Effector CD8-positive, alpha-beta T cell (primary cell): ENCODE data around the gene MPV17L2.

Experiments used
- DNase-seq: peaks from one replicate; lab custom pipeline; 2025; lab: John Stamatoyannopoulos, UW

MPV17L2 gene

DNA sequence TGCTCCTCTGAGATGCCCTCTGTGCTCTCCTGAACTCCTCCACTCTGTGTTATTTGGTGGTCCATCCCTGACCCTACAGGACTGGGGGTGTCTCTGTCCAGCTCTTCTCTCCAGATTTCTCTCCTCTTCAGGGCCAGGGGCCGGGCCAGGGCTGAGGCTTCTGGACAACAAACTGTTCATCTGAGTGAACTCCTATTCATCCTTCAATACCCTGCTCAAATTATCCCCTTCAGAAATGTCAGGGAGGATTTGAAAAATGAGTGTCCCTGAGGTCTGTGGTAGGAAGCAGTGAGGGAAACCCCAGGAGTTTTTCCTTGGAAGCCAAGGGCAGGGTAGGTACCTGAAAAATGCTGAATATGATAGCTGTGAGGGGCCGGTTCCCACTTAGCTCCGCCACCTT, 25.6 kb downstream of the MPV17L2 start:
- DNase-seq: no peak

DNA sequence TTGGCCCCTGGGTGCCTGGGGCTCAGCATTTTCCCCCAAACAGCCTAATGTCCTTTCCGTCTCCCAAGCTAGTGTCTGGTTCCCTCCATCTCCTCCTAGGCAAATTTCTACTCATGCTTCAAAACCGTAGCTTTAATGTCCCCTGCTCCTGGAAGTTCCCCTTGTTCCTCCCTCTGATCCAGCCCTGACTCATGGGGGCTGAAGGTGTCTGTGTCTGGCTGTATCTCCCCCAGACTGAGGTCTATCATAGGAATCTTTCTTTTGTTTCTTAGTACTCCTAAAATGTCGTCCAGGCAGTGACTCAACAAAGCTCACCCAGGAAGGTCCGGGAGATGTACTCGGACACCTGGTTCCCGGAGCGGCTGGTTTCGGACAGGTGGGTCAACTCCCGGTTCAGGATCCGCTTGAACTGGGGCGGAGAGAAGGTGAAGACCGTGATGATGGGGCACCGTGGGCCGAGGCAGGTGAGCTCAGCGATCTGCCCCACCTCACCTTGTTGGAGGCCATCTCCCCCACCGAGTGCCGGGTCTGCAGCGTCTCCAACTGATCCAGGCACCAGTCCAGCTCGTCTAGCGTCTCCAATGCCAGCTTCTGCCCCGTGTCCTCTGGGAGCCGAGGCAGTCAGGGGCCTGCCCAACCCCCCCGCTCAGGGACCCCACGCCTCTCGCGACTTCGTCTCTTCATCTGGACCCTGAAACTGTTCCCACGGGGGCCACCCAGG, 27.1 kb downstream of the MPV17L2 start:
- no peak for DNase-seq

DNA sequence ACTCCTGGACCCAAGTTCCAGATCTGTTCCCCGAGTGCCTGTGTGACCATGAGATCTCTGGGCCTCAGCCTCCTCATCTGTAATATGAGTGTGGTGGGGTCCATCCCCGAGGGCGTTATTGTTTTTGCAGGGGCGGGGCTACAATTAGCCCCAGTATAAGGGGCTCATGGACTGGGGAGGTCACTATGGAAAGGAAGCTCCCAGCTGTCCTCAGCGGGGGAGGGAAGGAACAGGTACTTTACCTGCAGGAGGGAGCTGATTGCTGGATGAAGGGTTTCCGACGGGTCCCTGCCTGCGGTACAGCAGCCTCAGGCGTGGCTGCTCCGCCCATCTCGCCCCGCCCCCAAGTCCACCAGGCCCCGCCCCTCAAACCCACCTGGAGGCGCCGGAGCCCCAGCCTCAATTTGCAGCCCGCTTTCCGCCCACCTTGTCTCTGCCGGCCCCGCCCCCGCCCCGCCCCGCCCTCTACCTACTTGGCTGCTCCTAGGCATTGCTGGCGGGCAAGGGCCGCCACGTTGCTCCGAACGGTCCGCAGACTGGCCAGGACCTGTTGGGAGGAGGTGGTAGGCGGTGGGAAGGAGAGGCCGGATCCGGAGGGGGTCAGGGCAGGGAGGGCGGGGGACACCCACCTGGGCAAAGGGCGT, 27.7 kb downstream of the MPV17L2 start:
- no peak for DNase-seq

DNA sequence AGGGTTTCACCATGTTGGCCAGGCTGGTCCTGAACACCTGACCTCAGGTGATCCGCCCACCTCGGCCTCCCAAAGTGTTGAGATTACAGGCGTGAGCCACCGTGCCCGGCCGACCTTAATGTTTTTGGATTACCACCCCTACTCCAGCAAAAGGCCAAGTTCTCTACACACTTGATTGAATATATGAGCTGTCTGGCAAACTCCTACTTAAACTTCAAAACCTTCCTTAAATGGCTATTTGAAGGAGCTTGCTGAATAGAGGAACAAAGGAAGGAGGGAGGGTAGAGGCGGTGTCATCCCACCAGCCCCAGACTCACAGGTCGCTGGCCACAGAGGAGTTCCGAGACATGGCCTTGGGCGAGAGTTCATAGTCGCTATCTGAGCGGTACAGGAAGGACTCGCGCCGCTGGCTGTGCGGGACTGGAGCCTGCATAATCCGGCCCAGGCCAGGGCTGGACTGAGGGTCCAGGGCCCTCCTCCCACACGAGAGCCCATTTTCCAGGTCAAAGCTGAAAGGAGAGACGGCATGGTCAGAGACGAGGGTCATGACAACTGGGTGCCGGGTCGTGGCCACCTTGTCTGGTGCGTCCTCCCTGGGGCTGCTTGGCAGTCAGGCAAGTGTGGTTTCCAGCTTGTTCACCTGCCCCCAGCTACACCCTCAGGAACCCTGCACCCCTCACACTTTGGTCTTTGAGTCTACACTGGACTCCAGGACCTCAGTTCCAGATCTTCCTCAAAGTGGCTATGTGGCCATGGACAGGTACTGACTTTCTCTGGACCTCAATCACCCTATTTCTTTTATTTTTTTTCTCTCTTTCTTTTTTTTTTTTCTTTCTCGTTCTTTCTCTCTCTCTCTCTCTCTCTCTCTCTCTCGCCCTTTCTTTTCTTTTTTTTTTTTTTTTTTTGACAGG, 29.1 kb downstream of the MPV17L2 start:
- no peak for DNase-seq

DNA sequence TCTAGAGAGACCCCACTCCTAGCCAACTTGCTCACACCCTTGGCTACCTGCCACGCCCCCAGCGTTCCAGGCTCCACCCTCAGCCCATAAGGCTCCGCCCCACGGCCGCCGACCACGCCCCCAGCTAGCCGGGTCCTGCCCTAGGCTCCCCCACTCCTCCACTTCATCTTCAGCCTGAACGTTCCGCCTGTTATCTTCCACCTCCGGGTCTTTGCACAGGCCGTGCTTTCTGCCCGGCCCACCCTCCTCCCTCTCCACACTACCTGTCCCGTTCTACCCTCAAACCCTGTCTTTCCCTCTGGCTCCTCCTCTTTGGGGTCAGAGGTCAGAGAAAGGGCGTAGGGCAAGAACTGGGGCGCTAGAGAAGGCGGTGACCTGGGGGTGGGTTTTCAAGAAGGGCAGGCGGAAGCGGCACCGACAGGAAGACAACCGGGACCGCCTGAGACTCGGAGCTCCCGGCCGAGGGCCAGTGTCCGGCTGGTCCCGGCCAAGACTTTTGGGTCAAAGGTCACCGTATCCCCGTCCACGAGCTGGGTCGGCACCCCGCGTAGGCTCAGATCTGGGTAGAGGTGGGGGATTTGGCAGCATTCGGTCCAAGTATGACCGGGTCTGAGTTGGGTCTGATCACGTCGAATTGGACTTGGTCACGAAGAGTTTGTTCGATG, 31.0 kb downstream of the MPV17L2 start:
- DNase-seq: no peak

DNA sequence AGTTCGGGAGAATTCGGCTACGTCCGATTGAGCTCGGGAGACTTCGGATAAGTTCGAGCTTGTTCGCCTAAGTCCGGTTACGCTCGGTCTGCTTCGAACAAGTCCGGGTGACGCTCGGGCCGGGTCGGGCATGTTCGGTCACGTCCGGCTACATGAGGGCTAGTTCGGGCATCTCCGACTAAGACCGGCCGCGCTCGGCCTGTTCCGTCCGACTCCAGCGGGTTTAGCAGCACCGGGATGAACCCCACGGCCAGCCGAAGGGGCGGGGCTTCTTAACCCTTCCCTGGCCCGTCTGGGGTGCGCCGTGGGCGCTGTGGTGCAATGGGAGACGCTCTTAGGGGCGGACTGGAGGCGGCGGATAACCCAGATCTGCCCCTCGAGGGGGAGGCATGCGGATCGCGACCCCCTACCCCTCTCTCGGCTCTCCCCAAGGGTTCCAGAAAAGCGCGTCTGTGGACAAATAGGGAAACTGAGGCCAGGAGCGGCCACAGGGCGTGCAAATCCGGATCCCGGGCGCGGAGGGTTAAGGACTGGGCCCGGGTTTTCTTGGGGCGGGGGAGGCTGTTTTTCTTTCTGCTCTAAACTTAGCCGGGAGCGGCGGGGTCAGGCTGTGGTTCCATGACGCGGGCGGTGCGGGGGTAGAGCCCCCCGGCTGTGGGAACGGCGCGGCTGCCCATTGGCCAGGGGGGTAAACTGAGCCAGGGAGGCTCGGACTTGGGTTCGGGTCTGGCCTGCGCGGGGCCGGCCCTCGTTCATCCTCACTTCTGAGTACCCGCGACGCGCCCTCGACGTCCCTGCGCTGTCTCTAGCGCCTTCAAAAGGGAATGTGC, 31.7 kb downstream of the MPV17L2 start:
- DNase-seq: peak; percentile 71

DNA sequence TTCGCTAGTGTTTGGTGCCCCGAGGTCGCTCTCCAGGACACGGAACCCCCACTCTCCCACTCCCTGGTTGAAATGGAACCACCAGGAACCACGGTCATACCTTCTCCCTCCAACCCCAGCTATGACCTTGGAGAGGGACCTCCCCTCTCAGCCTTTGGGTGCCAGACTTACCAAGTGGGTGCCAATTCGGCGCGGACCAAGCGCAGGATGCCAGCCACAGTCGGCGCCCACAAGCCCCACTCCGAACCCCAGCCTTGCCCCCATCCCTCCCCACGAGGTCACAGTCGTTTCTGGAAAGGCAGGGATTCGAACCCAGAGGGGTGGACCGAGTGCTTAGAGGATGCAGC, 32.3 kb downstream of the MPV17L2 start:
- no peak for DNase-seq

DNA sequence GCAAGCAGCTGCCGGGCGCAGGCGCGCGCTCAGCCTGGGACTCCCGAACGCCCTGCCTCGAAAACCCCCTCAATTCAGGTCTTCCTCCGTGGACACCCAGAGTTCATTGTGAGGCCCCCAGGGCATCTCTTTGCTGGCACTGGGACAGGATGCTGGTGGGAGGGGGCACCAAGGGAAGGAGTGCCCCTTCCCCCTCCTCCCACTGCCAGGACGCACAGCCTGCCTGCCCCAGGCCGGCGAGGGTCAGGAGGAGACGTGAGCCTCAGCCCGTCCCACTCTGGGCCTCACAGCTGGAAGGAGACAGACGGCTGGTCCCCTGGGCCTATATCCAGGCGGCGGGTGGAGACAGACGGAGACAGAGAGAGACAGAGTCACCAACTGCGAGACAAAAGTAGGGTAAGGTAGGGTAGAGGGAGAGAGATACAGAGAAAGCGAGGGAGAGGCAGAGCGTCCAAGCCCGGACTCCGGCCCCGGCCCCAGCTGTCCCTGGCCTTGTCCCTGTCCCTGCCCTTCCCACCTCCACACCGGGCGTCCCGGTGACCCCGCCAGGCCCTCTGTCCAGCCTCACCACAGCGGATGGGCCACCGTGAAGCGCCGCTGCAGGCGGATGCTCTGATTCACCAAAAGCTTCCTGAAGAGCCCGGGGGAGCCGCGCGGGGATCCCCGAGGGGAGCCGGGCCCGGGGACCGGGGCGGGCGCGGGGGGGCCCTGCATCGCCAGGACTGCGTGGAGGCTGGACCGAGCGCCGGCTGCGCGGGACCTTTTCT, 32.9 kb downstream of the MPV17L2 start, which contains the start of gene PDE4C:
Gene PDE4C, minus strand, starts transcription at position 737 of the 767 bp plus-strand sequence. Its CDS starts 23 bp downstream, at position 714.
- DNase-seq: no peak

DNA sequence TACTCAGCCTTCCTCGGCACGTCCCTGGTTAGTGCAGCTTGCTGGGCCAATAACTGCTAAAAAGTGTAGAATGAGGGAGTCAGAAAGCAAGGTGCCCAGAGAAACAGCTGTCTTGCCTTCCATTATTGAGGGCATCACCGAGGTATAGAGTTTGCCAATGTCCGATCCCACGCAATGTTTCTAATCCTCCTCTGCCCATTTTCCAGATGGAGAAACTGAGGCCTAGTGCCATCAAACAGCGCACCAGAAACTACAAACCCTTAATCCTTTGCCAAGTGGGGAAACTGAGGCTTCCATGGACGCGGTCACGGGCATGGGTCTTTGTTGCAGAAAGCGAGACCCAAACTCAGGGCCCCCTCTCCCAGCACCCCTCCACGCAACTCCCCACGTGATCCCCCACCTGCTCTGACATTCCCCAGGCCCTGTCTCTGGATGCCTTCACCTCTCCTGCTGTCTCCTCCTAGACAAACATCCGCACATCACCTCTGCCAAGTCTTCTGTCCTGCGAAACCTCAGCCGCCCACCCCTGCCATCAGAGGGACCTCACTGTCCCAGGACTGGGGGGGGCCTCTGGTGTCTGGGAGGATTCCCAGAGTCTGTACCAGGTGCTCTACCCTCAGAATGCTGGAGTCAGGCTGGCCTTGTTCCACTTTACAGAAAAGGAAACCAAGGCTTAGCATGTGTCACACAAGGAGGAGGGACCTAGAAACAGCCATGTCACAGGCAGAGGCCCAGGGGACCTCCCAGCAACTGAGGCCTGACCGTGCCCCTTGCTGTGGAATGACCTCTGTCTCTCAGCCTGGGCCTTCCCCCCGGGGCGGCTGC, 34.1 kb downstream of the MPV17L2 start:
- no peak for DNase-seq

DNA sequence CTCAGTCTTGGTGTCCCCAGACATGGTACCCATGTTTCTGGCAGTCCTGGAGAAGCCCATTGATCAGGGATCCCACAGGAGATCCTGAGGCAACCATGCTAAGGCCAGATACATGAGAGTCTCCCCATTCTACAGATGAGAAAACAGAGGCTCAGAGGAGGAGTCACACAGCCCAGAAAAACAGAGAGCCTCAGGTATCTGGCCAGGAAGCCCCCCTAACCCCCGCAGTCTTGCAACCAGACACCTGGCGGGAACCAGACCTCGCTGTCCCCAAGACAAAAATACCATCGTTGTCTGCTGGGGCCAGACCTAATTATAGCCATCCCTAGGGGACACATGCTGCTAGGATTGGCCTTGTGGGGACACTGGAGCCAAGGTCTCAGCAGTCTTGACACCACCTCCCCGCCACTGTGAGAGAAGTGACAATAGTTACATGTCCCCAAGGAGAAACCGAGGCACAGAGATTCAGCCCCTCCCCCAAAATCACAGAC, 34.8 kb downstream of the MPV17L2 start:
- no peak for DNase-seq

DNA sequence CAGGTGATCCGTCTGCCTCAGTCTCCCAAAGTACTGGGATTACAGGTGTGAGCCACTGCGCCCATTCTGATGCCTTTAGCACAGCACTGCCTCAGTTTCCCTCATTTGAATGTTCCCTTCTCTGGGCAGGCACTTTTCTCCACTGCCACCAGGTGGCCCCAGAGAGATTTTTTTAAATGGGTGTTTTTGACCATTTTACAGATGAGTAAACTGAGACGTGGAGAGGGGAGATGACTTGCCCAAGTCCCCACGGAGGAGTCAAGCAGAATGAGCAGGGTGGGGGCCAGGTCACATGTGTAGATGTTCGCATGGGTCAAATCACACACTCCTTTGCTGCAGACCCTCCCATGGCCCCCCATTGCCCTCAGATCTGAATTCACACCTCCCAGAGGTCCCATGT, 36.5 kb downstream of the MPV17L2 start:
- DNase-seq: no peak

DNA sequence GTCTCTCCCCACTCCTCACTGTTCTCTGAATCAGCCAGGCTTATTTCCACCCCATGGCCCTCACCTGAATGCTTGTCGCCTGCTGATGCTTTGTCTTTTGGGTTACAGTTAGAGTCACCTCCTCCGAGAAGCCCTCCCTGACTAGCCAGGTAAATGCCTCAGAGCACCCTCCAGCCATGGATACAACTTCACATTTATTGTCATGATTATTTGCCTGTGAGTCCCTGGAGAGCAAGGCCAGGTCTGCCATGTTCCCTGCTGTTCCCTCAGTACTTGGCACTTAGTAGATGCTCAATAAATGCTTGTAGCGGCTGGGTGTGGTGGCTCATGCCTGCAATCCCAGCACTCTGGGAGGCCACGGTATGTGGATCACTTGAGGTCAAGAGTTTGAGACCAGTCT, 36.9 kb downstream of the MPV17L2 start:
- DNase-seq: no peak

DNA sequence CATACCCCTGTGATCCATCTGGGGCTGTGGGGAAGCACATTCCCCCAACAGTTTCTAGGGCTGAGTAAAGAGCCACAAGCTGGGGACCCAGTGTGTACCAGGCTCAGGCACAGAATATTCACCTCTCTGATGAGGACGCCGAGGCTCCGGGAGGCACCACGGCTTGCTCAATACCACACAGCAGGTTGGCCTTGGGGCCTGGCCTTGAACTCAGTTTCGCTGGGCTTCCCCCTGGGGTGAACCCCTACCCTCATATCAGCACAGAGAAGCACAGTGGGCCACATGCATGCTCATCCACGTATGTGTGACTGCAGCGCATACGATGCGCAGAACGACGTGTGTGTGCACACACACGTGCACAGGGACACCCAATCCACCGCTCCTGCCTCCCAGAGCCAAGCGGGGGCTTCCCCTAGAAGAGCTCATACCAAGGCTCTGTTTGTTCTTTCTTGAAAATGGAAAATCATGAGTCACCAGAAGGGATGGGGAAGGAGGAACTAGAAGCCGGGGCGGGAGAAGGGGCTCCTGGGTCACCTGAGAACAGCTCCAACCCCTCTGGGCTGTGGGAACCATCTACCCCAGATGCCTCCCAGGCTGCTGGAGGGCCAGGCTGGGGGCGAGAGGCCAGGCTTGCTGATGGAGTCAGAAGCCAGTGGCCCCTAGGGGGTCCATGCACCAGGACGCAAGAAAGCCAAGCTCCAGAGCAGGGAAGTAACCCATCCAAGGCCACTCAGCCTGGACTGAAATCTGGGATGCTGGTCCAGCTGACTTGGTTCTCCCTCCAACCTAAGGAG, 38.1 kb downstream of the MPV17L2 start:
- DNase-seq: no peak

DNA sequence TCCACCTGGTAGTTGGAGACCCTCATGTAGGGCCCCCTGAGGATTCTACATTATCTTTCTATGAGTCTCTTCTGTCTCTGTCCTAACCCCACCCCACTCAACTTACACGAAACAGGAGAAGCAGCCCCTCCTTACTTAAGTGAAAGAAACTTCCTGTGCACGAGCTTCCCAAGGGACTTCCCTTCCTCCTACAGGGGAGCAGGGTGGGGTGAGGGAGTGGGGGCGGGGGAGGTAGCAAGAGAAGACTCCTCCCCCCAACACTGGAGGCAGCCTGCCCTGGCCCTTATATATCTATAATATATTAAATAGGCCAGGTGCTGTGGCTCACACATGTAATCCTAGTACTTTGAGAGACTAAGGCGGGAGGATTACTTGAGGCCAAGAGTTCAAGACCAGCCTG, 38.8 kb downstream of the MPV17L2 start:
- no peak for DNase-seq

DNA sequence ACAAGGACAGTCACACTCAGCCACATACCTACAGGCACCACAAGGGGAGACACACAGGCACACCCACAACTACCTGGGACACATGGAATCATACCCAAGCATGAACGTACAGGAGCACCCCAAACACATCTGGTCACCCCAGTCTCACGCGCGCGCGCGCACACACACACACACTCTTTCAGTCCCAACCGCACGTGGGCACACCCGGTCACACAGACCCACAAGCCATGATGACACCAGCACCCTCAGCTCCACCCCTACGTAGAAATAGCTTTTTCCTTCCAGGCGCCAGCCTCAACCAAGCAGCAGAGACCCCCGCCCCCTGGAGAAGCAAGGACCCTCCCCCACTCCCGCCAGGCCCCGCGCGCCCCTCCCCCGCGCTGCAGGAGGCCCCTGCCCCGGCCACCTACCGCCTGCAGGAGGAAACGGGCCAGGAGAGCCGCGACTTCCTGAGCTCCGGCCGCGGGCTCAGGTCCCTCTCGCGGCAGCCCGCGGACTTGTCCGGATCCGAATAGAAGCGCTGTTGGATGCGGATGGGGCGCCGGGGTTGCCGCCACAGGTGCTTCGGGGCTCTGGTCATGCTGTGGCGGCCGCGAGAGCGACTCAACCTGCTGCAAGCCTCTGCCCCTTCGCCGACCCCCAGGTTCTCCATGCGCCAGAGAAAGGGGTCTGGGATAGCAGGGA, 39.7 kb downstream of the MPV17L2 start:
- no peak for DNase-seq

DNA sequence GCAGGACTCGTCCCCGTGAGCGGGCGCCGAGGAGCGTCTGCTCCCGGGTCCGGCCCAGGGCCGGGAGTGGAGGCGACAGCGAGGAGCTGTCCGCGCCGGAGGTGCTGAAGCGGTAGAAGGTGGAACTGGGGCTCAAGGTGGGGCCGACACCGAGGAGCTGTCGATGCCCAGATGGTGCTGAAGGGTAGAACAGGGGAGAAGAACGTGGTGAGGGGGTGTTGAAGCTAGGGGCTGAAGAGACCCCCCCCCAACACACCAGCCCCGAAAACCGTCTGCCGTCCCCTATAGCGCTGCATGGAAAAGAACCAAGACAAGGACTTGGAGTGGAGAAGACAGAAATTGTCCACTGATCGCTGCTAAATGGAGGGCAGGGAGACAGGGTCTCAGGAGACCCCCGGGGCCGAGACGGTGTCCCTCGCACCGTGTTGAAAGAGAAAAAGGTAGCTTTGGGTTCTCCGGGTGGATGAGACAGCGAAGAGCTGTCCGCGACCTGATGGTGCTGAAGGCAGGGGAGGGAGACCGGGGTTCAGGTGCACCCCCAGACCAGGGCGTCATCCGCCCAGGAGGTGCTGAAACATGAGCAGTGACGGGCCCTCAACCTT, 40.3 kb downstream of the MPV17L2 start:
- peak; percentile 20 for DNase-seq

DNA sequence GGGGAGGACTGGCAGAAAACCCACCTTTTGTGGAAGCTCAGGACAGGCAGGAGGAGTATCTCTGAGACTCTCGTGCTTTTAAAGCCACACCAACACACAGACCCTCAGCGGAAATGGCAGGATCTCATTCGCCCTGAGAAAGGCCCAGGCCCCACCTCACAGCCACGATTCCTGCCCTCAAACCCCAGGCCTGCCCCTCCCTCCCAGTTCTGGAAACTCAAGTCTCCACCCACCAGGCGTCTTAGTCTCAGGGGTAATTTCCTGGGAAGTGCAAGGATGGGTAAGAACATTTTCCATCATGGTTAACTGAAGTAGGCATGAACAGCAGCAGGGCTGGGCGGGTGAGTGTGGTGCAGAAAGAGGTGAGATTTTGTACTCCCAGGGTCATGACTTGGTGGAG, 41.2 kb downstream of the MPV17L2 start:
- no peak for DNase-seq

DNA sequence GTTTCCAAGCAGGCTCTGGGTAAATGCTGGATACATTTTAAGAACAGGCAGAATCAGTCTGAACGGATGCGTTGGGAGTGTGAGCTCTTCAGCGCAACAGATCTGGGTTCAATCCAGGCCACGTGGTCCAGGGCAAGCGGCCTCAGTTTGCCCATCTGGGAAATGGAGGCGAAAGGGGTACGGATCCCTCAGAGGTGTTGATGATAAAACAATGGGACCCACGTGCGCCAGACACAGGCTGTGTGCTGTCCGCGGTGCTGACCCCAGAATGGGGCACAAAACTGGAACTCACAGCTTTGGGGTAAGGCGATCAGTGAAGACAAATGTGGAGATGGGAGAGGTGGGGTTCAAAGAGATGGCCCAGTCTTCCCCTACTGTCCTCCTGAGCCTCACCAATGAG, 46.3 kb downstream of the MPV17L2 start:
- DNase-seq: no peak
